Astrocyte of the cerebellum (primary cell): ENCODE measurements around the gene KATNAL1.

Experiments used
- DNase-seq: peaks from one replicate; pipeline ENCODE4 v3.0.0-alpha.2; 2011; ENCODE audit warnings: low read depth
- H3K4me3 ChIP-seq: 2 replicates; pipeline ENCODE4 v1.5.1; 2011; ENCODE audit warnings: mild to moderate bottlenecking, low read depth, low read length, moderate library complexity
- CTCF ChIP-seq: IDR thresholded peaks from 2 replicates; pipeline ENCODE4 v1.5.1; 2012; ENCODE audit warnings: low read length, low read depth, moderate library complexity, mild to moderate bottlenecking; ENCODE audit errors: missing control alignments
- in situ Hi-C: cut with HindIII; loops from 2 replicates; pipeline ENCODE4 v1.10.0; 2017; ENCODE audit warnings: low sequenced_read_pairs

KATNAL1 gene

GRCh38 chr13:30172593-30173302 lies 134.6 kb downstream of the KATNAL1 start:
- no peak for TF ChIP-seq CTCF

GRCh38 chr13:30170569-30170968 lies 136.8 kb downstream of the KATNAL1 start:
- in situ Hi-C loops, result no loop called here
- no peak for DNase-seq
- H3K4me3 ChIP-seq, result no peak overlapping the region
- no peak for TF ChIP-seq CTCF

More at GRCh38 chr13:30172593-30173302, 134.6 kb downstream of the KATNAL1 start:
- in situ Hi-C loops, result no loop called here
- H3K4me3 ChIP-seq, result no peak overlapping the region
- DNase-seq, result no peak

- DNase-seq, result no peak
- in situ Hi-C loops, result no loop called here
- H3K4me3 ChIP-seq, result no peak overlapping the region
- TF ChIP-seq CTCF, result no peak
These were observed 137.9 kb downstream of the KATNAL1 start for GRCh38 chr13:30169442-30169841.

- DNase-seq, result no peak
- peak; percentile 51 for TF ChIP-seq CTCF
- no peak overlapping the region for H3K4me3 ChIP-seq
- in situ Hi-C loops, result no loop called here
These were observed 141.6 kb downstream of the KATNAL1 start for GRCh38 chr13:30165796-30166195.

GRCh38 chr13:30165071-30165470 lies 142.3 kb downstream of the KATNAL1 start:
- no peak overlapping the region for H3K4me3 ChIP-seq
- in situ Hi-C loops, result no loop called here
- no peak for TF ChIP-seq CTCF
- DNase-seq, result no peak

GRCh38 chr13:30164146-30164545 lies 143.2 kb downstream of the KATNAL1 start:
- no peak overlapping the region for H3K4me3 ChIP-seq
- in situ Hi-C loops, result no loop called here
- no peak for DNase-seq
- no peak for TF ChIP-seq CTCF
